ENCODE results near the gene SGMS1. TPM values are rescaled to one million over a fixed set of nuclear protein-coding genes. Genes with fewer than 3 reads are reported as not detected.
"Not testable (repeated sequence)": the region's sequence is repeated elsewhere in the genome, so short reads cannot be mapped to it uniquely, and the experiment has no call there.

The SGMS1 gene
- total and polyA plus RNA-seq, 2 donors (not counting 1 experiment from before 2014, with no cell fraction given), result 10.0 to 43.5 TPM

- H3K79me2 ChIP-seq (ENCODE audit: control insufficient read depth, insufficient read depth, low read length); H3K4me1 ChIP-seq (ENCODE audit: control insufficient read depth in 2 of 2, insufficient read depth in 2 of 2, low read length in 2 of 2); H3K27me3 ChIP-seq (replicated peaks in 1 of 4; ENCODE audit: control extremely low read depth in 1 of 4, control insufficient read depth in 3 of 4, insufficient read depth in 4 of 4, low read length in 3 of 4); H4K20me1 ChIP-seq (ENCODE audit: control insufficient read depth, insufficient read depth, low read length, poor library complexity, severe bottlenecking); H3K9me3 ChIP-seq (ENCODE audit: control extremely low read depth in 1 of 3, control insufficient read depth in 2 of 3, insufficient read depth in 1 of 3, low read length in 2 of 3); intact Hi-C loops (cut with micrococcal nuclease); H3K27ac Mint-ChIP-seq; POLR2A ChIA-PET; H3K4me1 Mint-ChIP-seq; H3K9me3 Mint-ChIP-seq (ENCODE audit: insufficient read depth); H3K27me3 Mint-ChIP-seq; H3K36me3 ChIP-seq (replicated peaks in 1 of 2; ENCODE audit: control extremely low read depth in 1 of 2, control insufficient read depth in 1 of 2, extremely low read depth in 1 of 2, insufficient read depth in 2 of 2, low read length in 1 of 2): not testable (repeated sequence)
- DNase-seq (peak; percentile 62), ATAC-seq (ENCODE audit: low read depth) (peak; percentile 51)
- Histone ChIP-seq H3K4me3 (ENCODE audit: control extremely low read depth in 1 of 5, extremely low read depth in 1 of 5, insufficient read depth in 1 of 5, low read depth in 2 of 5, low read length in 4 of 5) (peak overlapping the region in 4 of 5 experiments; percentile 54 to 71 (median 66)), H3K9ac (ENCODE audit: low read length) (peak overlapping the region; percentile 71), H3K4me2 (replicated peaks; ENCODE audit: low read depth, low read length, poor library complexity, severe bottlenecking) (peak overlapping the region; percentile 61), H2AFZ (ENCODE audit: insufficient read depth, low read depth, low read length, poor library complexity, severe bottlenecking) (peak overlapping the region; percentile 77), H3K27ac (ENCODE audit: low read length in 2 of 2) (peak overlapping the region in 1 of 2 donors; percentile 8)
- peak overlapping the region; percentile 60 for H3K4me3 Mint-ChIP-seq
- CTCF ChIA-PET, result interaction anchor here (0.8 kb wide), 1 partner anchor 9 kb away, joined by 3 read pairs; no protein-coding TSS in a partner anchor
- WGBS (ENCODE audit: insufficient coverage), result 24% methylated on average over 25 of the region's 32 CpGs
These were observed 36.3 kb upstream of the SGMS1 start for GRCh38 chr10:50659865-50660730.

- CTCF ChIA-PET; H3K27me3 ChIP-seq (replicated peaks in 1 of 4; ENCODE audit: control extremely low read depth in 1 of 4, control insufficient read depth in 3 of 4, insufficient read depth in 4 of 4, low read length in 3 of 4); H3K79me2 ChIP-seq (ENCODE audit: control insufficient read depth, insufficient read depth, low read length); H3K4me1 Mint-ChIP-seq; intact Hi-C loops (cut with micrococcal nuclease); H3K27ac Mint-ChIP-seq; H3K9me3 Mint-ChIP-seq (ENCODE audit: insufficient read depth); DNase-seq; POLR2A ChIA-PET; H4K20me1 ChIP-seq (ENCODE audit: control insufficient read depth, insufficient read depth, low read length, poor library complexity, severe bottlenecking); H3K4me1 ChIP-seq (ENCODE audit: control insufficient read depth in 2 of 2, insufficient read depth in 2 of 2, low read length in 2 of 2); H3K27ac ChIP-seq (ENCODE audit: low read length in 2 of 2); H3K36me3 ChIP-seq (replicated peaks in 1 of 2; ENCODE audit: control extremely low read depth in 1 of 2, control insufficient read depth in 1 of 2, extremely low read depth in 1 of 2, insufficient read depth in 2 of 2, low read length in 1 of 2); ATAC-seq (ENCODE audit: low read depth); H3K9me3 ChIP-seq (ENCODE audit: control extremely low read depth in 1 of 3, control insufficient read depth in 2 of 3, insufficient read depth in 1 of 3, low read length in 2 of 3); H3K4me3 Mint-ChIP-seq; H3K27me3 Mint-ChIP-seq: not testable (repeated sequence)
- 94% methylated on average over 35 of the region's 35 CpGs for WGBS (ENCODE audit: insufficient coverage)
- peak overlapping the region in 4 of 5 experiments; percentile 54 to 71 (median 66) for H3K4me3 ChIP-seq (ENCODE audit: control extremely low read depth in 1 of 5, extremely low read depth in 1 of 5, insufficient read depth in 1 of 5, low read depth in 2 of 5, low read length in 4 of 5)
- peak overlapping the region; percentile 77 for H2AFZ ChIP-seq (ENCODE audit: insufficient read depth, low read depth, low read length, poor library complexity, severe bottlenecking)
- peak overlapping the region; percentile 71 for H3K9ac ChIP-seq (ENCODE audit: low read length)
- H3K4me2 ChIP-seq (replicated peaks; ENCODE audit: low read depth, low read length, poor library complexity, severe bottlenecking), result peak overlapping the region; percentile 61
These were observed 35.5 kb upstream of the SGMS1 start for GRCh38 chr10:50659016-50659864.
